DMS 273 (cell line): ENCODE results near the gene BFSP2.
"Not testable (repeated sequence)": the region's sequence is repeated elsewhere in the genome, so short reads cannot be mapped to it uniquely, and the experiment has no call there.

Experiments used
- DNase-seq: peaks from one replicate; lab custom pipeline; 2025; ENCODE audit not compliant: unreplicated experiment; lab: John Stamatoyannopoulos, UW

The BFSP2 gene

GRCh38 chr3:133477487-133477886, 77.6 kb downstream of the BFSP2 start:
- DNase-seq: no peak

- DNase-seq: no peak
Measured at GRCh38 chr3:133478624-133479023, 78.8 kb downstream of the BFSP2 start.

- no peak for DNase-seq
Measured at GRCh38 chr3:133479401-133479800, 79.5 kb downstream of the BFSP2 start.

GRCh38 chr3:133479895-133480669, 80.2 kb downstream of the BFSP2 start:
- DNase-seq: no peak

- not testable (repeated sequence) for DNase-seq
Measured at GRCh38 chr3:133482474-133482873, 82.6 kb downstream of the BFSP2 start.

GRCh38 chr3:133486658-133487057, 86.8 kb downstream of the BFSP2 start:
- no peak for DNase-seq

GRCh38 chr3:133487204-133487603, 87.3 kb downstream of the BFSP2 start:
- DNase-seq: no peak

- DNase-seq: peak; percentile 47
Measured at GRCh38 chr3:133487920-133488540, 88.2 kb downstream of the BFSP2 start.

GRCh38 chr3:133488785-133489367, 89.0 kb downstream of the BFSP2 start:
- peak; percentile 81 for DNase-seq

GRCh38 chr3:133489466-133490085, 89.7 kb downstream of the BFSP2 start:
- DNase-seq: no peak

- DNase-seq: no peak
Measured at GRCh38 chr3:133490468-133491351, 90.9 kb downstream of the BFSP2 start.

- no peak for DNase-seq
Measured at GRCh38 chr3:133491481-133492059, 91.7 kb downstream of the BFSP2 start.

- no peak for DNase-seq
Measured at GRCh38 chr3:133492159-133492741, 92.4 kb downstream of the BFSP2 start.

- peak; percentile 70 for DNase-seq
Measured at GRCh38 chr3:133494469-133494868, 94.6 kb downstream of the BFSP2 start.

- DNase-seq: not testable (repeated sequence)
Measured at GRCh38 chr3:133502542-133502941, 102.7 kb downstream of the BFSP2 start.

- DNase-seq: no peak
Measured at GRCh38 chr3:133503409-133503808, 103.6 kb downstream of the BFSP2 start.

- DNase-seq: no peak
Measured at GRCh38 chr3:133504736-133505135, 104.9 kb downstream of the BFSP2 start.

GRCh38 chr3:133505813-133506212, 106.0 kb downstream of the BFSP2 start:
- DNase-seq: no peak

- no peak for DNase-seq
Measured at GRCh38 chr3:133506215-133506901, 106.5 kb downstream of the BFSP2 start.
